Mucosa of descending colon (tissue), 3 donors: ENCODE data around the gene CCNK. TPM values are rescaled to one million over a fixed set of nuclear protein-coding genes. Genes with fewer than 3 reads are reported as not detected.

Experiments
- ATAC-seq: fragments of 200-7000 bp; cut with Tn5 transposase; one replicate; pipeline ENCODE4 v1.9.1; 2020; ENCODE audit warnings: mild to moderate bottlenecking, moderate library complexity
- DNase-seq, 3 donors: peaks; one replicate each; pipeline ENCODE4 v3.0.0-alpha.2; 2020
- H3K36me3 ChIP-seq: fragments of 200-600 bp; one replicate; pipeline ENCODE4 v1.8.0; 2021; ENCODE audit warnings: low read depth, mild to moderate bottlenecking
- H3K4me1 ChIP-seq: fragments of 200-600 bp; one replicate; pipeline ENCODE4 v1.8.0; 2021; ENCODE audit warnings: low read depth, mild to moderate bottlenecking
- H3K4me3 ChIP-seq: fragments of 200-600 bp; one replicate; pipeline ENCODE4 v1.8.0; 2021; ENCODE audit warnings: mild to moderate bottlenecking
- H3K9me3 ChIP-seq: fragments of 200-600 bp; one replicate; pipeline ENCODE4 v1.8.0; 2021; ENCODE audit warnings: mild to moderate bottlenecking
- intact Hi-C, 2 donors: fragments of 100-400 bp; cut with DNase I in 1 of 2; cut with micrococcal nuclease in 1 of 2; formaldehyde crosslinking; loops; one replicate each; pipeline versions ENCODE4 v1.11.0 to v1.11.1; 2022; cut with DNase I, micrococcal nuclease
- total RNA-seq, 3 donors: library from RNA; stranded (reverse); fragmentation: NEBNext Ultra II Directional in 2 of 3; extraction: Animal tissue kit (Norgen Biotek cat#: 25700) in 2 of 3; gene quantifications; one replicate each; pipeline versions ENCODE4 v1.2.1 to v1.2.4, GENCODE V29; 2021 to 2023
- TF ChIP-seq, protein P1 (sequence below): fragments of 200-600 bp; IDR thresholded peaks from one replicate; pipeline ENCODE4 v1.8.0; 2022; ENCODE audit warnings: antibody characterized with exemption, mild to moderate bottlenecking
- donor health status: DM: no; HTN: no; CAD: no; lungs with moderate emphysema.
- donor health status: DM: no; HTN: no; CAD: no.
- donor health status: DM: no; HTN: yes; CAD: no.

The CCNK gene
- total RNA-seq, 3 donors from 2014 or later, result 47.4 to 68.4 (median 64.5) TPM

DNA sequence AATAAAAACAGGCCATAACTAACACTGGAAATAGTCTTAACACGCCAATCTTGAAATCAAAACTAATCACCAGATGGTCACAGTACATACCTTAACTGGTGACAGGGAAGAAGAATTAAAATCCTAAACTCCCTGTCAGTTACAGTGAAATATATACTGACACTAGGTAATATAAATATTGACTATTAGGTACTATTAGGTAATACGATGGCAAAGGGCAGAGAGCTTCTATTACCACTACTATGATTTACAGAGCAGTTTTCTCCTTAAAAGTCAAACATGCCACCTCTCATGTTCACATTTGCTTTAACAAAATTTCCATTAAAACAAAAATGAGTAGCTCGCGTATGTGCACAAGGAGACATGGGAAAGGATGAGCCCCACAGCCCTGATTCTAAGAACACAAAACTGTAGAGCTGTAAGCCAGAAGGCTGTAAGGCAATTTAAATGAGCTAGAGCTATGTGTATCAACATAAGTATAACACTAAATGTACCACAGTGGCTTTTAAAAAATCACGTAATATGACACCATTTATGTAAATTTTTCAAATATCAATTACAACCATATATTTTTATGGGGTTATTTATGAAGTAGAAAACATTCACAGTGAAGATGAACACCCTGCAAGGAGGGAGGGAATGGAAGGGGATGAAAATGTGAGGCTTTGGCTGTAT lies 19.7 kb upstream of the CCNK start:
- Histone ChIP-seq H3K4me3 (no peak overlapping the region), H3K4me1 (no peaks in the 10 kb centered on the region), H3K36me3 (no peaks in the 10 kb centered on the region), H3K9me3 (no peaks in the 10 kb centered on the region)
- intact Hi-C loops, result no loop called here
- TF ChIP-seq, protein P1, sequence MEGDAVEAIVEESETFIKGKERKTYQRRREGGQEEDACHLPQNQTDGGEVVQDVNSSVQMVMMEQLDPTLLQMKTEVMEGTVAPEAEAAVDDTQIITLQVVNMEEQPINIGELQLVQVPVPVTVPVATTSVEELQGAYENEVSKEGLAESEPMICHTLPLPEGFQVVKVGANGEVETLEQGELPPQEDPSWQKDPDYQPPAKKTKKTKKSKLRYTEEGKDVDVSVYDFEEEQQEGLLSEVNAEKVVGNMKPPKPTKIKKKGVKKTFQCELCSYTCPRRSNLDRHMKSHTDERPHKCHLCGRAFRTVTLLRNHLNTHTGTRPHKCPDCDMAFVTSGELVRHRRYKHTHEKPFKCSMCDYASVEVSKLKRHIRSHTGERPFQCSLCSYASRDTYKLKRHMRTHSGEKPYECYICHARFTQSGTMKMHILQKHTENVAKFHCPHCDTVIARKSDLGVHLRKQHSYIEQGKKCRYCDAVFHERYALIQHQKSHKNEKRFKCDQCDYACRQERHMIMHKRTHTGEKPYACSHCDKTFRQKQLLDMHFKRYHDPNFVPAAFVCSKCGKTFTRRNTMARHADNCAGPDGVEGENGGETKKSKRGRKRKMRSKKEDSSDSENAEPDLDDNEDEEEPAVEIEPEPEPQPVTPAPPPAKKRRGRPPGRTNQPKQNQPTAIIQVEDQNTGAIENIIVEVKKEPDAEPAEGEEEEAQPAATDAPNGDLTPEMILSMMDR, result no peak
- no peak for ATAC-seq
- DNase-seq, result no peak

DNA sequence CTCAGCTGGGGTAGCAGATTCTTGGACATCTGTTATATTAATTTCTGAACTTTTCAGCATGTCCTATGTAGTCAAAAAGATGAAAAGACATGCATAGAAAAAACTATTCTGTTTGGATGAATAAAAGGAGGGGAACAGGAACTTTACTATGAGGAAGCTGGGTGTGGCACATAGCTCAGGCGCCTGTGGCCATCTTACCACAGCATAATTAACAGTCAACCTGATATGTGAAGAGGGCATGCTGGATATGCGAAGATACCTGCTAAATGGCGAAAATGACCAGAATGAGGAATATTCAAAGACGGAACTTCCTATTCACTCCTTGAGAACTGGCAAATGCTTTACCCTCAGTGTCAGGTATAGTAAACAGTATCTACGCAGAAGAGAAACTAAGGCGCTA lies 19.0 kb upstream of the CCNK start:
- TF ChIP-seq, protein P1, result no peak
- Histone ChIP-seq H3K4me3 (no peak overlapping the region), H3K9me3 (no peaks in the 10 kb centered on the region), H3K4me1 (peaks cover 2% of the 10 kb centered on the region), H3K36me3 (no peaks in the 10 kb centered on the region)
- intact Hi-C loops, result no loop called here
- DNase-seq (no peak), ATAC-seq (peak; percentile 54)

DNA sequence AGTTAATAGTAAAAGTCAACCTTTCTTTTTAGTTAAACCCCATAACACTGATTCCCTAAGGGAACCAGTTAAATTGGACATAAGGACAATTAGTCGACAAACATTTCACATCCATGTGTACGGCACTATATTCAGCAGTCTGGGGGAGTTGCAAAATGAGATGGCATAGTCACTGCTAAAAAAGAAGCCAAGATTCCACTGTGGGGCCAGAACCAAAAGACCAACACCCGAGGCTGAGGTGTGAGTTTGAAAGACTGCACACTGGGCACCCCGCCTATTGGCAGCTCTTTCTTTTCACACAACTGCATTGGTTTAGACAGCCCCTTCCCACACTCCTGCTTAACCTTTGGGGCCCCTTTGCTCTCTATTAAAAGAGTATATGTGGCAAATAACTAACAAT lies 17.2 kb upstream of the CCNK start:
- H3K9me3 ChIP-seq, result no peaks in the 10 kb centered on the region
- DNase-seq (no peak), ATAC-seq (no peak)
- intact Hi-C loops, result no loop called here
- TF ChIP-seq, protein P1, result no peak
- H3K36me3 ChIP-seq, result no peaks in the 10 kb centered on the region
- no peak overlapping the region for H3K4me3 ChIP-seq
- H3K4me1 ChIP-seq, result peaks cover 12% of the 10 kb centered on the region

DNA sequence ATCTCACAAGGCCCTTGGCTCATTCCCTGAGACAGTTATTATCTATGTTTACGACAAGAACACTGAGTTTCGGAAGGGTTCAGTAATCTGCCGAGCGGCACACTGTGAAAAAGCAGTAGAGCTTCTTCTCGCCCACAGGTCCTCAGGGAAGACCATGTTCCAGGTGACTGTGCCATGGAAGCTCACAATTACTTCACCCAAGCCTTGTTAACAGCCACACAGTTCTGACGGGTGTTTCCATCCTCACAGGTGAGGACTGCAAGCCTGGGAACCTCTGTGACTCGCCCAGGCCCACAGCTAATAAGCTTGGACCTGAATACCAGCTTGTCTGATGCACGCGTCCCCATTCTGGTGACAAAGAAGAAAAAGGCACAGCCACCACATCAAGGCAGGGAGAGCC lies 15.9 kb upstream of the CCNK start:
- H3K36me3 ChIP-seq, result no peaks in the 10 kb centered on the region
- H3K9me3 ChIP-seq, result no peaks in the 10 kb centered on the region
- intact Hi-C loops, result no loop called here
- TF ChIP-seq, protein P1, result no peak
- no peak overlapping the region for H3K4me3 ChIP-seq
- H3K4me1 ChIP-seq, result peaks cover 12% of the 10 kb centered on the region
- DNase-seq, result no peak
- no peak for ATAC-seq

DNA sequence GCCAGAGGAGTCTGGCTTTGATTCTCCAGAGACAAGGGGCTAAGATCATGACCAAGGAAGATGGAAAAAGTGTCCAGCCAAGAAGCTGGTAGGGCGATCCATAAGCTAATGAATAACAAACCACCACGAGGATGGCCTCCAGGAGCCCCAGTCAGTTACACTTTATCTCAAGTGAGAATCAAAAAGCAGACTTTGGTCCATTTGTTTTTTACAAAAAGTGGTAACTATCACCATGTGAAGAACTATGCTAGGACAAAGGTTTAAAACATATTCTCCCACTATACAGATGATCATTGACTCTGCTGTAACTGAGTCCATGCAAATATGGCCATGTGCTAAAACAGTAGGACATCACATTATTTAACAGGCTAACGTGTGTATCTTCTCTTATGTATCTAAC lies 14.5 kb upstream of the CCNK start:
- no peak for ATAC-seq
- no peak for DNase-seq
- H3K4me1 ChIP-seq, result peaks cover 12% of the 10 kb centered on the region
- TF ChIP-seq, protein P1, result no peak
- H3K36me3 ChIP-seq, result no peaks in the 10 kb centered on the region
- intact Hi-C loops, result no loop called here
- no peaks in the 10 kb centered on the region for H3K9me3 ChIP-seq
- H3K4me3 ChIP-seq, result no peak overlapping the region
